Urothelium cell line (cell line): ENCODE measurements around the gene GABRG3.

Experiments used
- DNase-seq: peaks from one replicate; pipeline ENCODE4 v3.0.0; 2011; ENCODE audit warnings: low spot score, mixed read lengths
- FAIRE-seq: peaks from 2 replicates; lab custom pipeline; 2011; peaks lifted over from hg19 to GRCh38; lab: Jason Lieb, UNC

Gene GABRG3

DNA sequence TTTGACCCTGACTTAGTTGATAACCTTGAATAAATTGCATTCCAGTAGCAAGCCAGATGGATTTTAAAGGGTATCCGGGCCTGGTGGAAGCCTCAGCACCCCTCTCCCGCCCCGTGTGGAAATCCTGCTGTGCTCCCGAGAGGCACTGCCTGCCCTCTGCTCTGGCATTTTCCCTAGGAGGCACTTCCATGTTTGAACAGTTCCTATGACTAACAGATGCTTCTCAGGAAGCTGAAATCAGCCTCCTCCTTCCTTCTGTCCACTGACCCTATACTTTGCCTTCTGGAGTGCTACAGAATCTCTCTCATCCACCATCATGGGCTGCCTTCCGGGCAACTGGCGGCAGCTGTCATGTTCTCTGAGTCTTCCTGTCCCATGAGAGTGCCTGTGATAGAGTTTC is 90.8 kb downstream of the GABRG3 start:
- DNase-seq (no peak), FAIRE-seq (no peak)

DNA sequence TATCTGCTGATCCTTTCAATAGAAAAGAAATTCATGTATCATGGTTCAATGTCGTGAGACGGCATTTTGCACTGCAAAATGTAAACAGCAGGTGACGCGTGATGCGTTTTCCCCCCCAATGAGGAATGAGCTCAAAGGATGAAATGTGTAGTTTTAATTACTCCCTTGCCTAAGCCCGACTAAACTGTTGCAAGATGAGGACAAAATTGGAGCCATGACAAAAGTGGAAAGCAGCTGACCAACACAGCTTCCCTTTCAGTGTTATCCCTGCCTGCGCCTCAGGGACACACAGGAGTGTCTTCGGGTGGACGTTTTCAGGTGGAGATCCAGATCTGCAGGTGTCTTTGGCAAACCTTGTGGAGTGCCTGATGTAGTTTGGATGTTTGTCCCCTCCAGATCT is 92.0 kb downstream of the GABRG3 start:
- no peak for FAIRE-seq
- DNase-seq: no peak

DNA sequence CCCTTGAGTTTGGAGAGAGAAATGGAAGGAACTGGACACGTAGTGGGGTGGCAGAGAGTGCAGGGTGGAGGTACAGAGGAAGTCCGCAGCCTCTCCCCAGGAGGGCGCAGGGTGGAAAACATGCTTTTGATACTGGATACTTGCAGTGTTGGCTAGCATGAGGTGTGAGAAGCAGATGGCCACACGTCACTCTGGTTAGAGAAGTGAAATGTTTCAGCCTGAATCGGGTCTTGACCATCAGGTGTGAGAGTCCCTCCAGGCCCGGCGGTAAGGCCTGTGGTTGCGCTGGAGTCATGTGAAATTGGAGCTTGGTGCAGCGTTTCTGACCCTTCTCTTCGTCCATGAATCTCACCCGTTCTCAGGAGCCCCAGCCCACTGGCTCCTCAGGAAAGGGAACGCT is 93.1 kb downstream of the GABRG3 start:
- FAIRE-seq (no peak), DNase-seq (no peak)

DNA sequence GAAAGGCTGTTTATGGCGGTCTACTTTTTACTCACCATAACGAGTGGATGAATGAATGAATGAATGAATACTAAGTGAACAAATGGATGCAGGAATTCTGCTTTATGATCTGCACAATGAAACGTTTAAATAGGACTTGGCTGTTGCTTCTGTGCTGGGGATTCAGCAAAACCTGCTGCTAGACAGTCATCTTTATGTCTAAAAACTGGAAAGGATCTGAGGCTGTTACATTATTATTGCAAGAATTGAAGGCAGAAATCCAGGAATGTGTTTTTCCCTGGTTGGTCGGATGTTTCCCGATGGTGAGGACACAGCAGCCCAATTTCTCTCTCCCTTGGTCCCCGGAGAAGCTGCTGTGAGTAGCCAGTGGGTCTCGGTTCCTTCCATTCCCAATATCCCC is 94.2 kb downstream of the GABRG3 start:
- no peak for FAIRE-seq
- DNase-seq: no peak

DNA sequence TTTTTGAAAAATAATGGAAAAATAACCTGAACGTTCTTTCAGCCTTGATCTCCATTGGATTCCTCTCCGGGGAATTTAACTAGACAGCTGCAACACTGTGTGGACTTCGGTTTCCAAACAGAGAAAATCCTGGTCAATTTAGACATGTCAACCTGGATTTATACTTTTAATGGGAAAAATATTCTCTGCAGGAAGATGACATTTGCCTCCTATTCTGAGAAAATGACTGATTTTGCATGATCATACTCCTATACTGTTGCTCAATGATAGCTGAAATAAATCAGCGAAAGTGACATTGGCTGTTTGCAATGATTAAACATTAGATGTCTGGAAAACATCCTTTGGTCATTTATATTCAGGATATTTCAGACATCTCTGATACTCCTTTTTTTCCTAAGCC is 94.8 kb downstream of the GABRG3 start:
- DNase-seq (no peak), FAIRE-seq (no peak)

DNA sequence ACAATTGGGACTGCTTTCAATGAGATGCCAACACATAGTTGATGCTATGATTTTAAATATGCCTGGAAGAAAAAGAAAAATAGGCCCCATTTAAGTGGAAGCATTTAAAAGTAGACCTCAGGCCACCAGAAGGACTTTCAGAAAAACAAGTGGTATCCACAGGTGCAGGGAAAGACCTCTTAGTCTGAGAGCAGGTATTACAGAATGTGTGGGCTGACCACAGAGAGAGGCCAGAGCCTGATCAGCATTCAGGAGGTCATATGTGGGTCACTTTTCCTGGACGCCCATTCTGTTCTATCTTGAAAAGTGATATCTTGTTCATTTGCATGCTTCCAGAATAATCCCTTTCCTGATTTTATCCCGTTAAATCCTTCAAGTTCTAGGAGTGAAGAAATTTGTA is 95.5 kb downstream of the GABRG3 start:
- no peak for DNase-seq
- FAIRE-seq: no peak

DNA sequence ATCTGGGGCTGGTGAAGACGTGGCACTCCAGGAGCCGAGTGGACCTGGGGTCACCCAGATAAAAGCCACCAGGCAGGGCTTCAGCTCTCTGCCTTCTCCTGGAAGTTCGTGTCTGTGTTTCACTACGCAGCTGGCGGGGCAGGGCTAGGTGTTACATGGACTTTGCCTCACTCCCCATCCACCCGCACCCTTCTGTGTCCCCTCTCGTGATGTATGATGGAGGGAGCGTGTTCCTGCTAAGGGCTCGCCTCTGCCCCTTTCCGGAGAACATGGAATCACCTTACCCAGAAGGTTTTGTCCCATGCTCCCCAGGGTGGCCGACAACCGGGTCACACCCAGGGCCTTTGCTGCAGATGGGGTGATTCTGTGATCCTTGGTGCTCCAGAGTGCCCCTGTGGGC is 96.2 kb downstream of the GABRG3 start:
- DNase-seq (no peak), FAIRE-seq (no peak)

DNA sequence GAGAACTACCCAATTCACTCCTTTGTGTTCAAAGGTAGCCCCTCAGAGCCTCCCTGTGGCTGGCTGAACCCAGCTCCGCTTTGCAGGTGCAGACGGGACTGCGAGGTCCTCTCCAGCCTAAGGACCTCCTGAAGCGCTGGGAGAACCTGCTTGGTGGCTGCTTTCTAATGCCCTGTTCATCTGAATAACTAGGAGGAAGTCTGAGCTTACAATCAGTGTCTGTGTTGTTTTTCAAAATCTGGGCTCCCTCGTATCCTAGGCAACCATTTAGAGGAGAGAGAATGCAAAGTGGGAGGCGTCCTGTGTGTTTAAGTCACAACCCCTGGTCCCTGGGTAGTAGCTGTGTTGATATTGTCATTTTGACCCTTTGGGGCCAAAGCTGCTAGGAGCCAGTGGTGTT is 99.9 kb downstream of the GABRG3 start:
- DNase-seq (no peak), FAIRE-seq (no peak)

DNA sequence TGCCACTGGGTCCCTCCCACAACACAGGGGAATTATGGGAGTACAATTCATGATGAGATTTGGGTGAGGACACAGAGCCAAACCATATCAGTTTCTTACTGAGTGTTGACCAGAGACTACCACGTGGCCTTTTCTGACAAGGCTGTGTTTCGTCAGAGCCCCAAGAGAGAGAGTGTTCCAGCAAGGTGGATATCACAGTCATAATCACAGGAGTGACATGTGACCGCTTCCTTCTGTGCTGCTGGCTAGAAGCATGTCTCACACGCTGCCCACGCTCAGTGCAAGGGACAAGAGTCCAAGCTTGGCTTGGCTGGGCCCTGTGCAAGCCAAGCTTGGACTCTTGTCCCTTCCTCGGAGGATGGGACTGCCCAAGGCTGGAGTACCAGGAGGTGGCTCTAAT is 103.2 kb downstream of the GABRG3 start:
- FAIRE-seq (no peak), DNase-seq (no peak)

DNA sequence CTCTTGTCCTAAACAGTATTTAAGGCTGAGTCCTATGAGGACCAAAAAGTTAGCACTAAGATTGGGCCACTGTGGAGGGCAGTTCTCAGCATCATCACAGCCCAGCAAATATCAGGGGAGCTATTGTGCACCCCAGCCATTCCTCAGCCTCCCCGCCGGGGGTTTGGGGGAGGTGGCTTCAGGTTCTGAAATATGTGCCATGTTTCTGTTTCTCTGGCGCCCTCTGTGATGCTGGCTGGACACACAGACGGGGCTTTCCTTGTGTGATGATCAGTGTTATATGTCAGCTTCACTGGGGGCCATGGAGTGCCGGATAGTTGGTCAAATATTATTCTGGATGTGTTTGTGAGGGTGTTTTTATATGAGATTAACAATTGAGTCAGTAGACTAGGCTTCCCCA is 106.8 kb downstream of the GABRG3 start:
- DNase-seq (no peak), FAIRE-seq (no peak)

DNA sequence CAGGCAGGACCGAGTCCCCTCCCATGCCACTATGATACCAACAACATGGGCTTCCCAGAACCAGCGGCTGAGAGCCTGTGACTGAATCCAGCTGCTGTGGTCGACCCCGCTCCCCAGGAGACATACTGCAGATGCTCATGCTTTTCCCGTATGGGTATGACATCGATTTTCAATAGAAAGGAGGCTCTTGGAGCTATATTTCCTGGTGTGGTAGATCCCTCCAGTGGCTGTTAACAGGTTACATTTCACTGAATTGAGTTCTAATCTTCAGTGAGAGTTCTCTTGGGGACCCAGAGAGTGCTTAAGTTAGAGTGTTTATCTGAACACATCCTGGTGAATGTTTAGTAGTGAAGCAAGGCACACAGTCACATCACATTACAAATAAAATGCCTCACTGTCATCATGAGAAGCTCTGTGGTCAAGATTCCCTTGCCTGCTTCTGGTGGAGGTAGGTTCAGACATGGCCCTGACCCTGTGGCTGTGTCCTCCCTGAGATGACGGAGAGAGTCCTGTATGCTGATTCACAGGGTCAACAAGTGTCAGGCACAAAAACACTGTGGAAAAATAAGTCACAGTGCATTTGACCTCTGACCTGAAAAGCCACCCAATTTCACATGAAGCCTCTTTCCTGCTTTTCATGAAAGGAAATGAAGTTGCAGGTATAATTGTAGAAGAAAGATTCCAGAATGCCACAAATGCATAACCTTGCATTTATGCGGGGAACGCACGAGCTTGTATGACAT is 110.9 kb downstream of the GABRG3 start:
- FAIRE-seq (no peak), DNase-seq (no peak)

DNA sequence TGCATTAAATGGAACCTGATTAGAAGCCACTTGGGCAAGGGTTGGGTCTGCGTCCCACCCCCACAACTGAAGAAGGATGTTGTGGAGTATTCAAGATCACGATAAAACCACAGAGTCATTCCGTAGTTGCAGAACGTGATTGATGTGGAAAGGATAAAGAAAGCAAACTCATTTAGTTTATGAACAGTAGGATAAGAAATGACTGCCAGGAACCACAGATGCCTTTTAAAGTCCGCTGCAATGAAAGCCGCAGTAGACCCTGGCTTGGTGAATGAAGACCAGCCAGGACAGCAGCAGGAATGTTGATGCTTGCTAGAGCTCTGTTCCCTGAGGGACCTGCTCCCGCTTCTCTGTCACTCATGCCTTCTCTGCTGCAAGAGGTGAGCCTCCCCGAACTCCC is 111.5 kb downstream of the GABRG3 start:
- FAIRE-seq (no peak), DNase-seq (no peak)

DNA sequence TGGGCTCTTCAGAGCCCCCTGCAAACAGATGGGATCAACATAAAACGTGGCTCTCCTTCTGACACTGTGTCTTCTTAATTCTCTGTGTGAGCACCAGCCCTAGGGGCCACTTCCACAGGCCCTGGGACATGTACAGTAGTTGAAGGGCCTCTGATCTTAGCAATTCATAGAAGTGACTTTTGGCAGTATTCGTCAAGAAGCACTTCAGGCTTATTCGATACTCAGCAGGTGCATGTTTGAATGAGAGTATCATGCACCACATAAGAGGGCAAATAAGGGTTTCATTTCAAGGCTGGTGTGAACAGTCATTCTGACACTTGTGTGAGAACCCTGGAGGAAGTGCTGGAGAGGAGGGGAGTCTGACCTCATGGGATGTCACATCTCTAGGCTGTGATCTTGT is 113.9 kb downstream of the GABRG3 start:
- FAIRE-seq: no peak
- no peak for DNase-seq

DNA sequence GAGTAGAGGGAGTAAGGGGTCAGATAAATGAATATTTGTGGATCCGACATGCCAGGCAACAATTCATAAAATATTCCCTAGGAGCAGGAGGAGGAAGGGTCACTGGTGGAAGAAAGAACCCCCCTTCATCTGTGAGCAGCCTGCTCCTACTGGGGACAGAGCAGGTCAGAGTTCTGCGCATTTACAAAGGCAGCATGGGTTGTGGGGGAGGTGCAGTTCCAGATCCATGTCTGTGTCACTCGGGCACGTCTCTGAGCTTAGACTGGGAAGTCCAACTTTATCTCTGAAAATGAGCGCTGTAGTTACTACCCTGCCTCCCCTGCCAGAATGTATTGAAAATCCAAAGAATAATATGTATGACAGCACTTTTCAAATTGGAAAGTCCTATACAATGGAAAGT is 115.2 kb downstream of the GABRG3 start:
- FAIRE-seq: no peak

DNA sequence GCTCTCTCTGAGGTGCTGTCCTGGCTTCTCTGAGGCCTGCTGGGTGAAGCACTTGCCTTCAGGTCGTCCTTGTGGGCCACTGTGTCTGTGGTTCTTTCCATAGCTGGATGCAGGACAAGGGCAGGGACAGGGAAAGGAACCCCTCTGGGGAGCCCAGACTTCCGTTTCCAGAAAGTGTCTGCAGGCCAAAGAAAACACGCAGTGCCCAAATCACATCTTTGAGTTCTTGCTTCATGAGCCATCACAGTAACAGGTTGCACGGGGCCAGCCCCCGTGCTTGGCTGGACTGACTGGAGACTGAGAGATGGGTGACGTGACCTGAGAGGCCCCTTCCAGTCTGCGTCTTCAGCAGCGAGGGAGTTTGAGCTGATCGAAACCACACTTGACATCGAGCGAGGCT is 115.8 kb downstream of the GABRG3 start:
- no peak for DNase-seq
- FAIRE-seq: no peak

More for the DNA sequence above, 115.2 kb downstream of the GABRG3 start:
- DNase-seq: no peak

DNA sequence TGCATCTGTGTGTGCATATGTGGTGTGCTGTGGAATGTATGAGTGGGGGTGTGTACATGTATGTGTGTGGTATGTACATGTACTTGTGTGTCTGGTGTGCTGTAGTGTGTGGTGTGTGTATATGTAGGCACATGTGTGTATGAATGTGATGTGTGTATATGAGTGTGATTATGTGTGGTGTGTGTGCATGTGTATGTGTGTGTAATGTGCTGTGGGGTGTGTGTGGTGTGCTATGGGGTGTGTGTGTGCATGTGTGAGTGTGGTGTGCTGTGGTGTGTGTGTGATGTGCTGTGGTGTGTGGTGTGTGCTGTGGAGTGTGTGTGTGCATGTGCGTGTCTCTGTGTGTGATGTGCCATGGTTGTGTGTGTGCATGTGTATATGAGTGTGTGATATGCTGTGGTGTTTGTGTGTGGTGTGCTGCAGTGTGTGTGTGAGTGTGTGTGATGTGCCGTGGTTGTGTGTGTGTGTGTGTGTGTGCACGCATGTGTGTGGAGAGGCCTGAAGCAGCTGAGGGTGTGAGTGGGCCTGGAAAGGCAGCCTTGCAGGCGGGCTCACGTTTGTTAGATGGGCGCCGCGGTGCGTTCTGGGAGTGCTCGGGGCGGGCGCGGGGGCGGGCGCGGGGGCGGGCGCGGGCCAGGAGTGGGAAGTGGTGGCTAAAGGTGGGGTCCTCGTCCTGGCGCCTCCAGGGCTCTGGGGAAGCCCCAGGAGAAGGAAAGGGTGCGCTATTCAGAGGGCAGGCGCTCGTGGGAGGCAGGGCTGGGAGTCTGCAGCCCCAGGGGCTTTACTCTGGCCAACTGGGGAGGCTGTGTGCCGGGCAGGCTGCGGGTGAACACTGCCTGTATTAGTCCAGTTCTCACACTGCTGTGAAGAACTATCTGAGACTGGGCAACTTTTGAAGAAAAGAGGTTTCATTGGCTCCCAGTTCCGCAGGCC is 116.9 kb downstream of the GABRG3 start:
- DNase-seq (no peak), FAIRE-seq (peak; percentile 98)

DNA sequence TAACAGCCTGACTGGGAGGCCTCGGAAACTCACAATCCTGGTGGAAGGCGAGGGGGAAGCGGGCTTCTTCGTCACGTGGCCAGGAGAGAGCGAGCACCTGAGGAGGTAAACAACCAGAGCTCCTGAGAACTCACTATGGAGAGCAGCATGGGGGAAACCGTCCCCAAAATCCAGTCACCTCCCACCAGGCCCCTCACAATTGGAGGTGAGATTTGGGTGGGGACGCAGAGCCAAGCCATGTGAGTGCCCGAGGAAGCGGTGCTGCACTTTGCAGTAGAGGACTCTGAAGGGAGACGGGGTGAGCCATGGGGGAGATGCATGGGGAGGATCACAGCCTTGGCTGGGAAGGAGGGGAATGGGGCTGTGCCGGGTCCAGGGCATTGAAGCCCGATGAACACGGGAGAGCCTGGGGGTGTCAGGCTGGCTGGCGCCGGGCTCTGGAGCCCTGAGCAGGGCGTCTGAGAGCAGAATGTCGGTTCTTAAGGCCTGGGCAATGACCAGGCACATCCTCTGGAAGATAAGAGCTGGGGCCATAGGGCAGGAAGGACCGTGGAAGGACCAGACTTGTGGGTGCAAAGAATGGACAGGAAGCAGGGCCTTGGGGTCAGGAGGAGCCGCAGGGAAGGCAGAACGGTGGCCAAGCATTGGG is 117.7 kb downstream of the GABRG3 start:
- no peak for FAIRE-seq
- no peak for DNase-seq

DNA sequence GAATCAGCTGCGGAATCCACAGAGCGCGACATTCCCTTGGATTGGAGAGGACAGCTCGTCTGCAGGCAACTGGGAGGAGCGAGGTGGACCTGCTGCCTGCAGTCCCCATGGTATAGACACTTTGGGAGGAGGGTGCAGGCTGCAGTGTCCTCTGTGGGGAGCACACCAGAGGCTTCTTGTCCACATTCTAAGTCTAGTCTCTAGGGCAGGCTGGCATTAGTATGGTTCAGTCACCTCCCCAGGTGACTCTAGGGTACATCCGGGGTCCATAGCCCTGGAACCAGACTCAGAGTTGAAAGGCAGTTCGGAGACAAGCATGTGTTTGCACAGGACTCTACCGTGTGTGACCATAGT is 118.2 kb downstream of the GABRG3 start:
- DNase-seq (no peak), FAIRE-seq (no peak)

DNA sequence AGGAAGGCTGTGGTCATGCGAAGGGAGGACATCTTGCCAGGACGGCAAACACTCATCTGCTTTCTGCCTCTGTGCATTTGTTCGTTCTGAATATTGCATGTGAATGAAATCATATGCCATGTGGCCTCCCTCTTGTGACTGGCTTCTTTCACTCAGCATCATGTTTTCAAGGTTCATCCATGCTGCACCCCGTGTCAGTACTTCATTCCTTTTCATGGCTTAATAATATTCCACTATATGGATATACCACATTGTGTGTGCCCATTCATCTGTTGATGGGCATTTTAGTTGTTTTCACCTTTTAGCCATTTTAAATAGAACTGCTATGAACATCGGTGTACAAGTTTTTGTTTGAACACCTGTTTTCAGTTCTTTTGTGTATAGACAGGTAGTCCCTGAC is 118.7 kb downstream of the GABRG3 start:
- FAIRE-seq (no peak), DNase-seq (no peak)

DNA sequence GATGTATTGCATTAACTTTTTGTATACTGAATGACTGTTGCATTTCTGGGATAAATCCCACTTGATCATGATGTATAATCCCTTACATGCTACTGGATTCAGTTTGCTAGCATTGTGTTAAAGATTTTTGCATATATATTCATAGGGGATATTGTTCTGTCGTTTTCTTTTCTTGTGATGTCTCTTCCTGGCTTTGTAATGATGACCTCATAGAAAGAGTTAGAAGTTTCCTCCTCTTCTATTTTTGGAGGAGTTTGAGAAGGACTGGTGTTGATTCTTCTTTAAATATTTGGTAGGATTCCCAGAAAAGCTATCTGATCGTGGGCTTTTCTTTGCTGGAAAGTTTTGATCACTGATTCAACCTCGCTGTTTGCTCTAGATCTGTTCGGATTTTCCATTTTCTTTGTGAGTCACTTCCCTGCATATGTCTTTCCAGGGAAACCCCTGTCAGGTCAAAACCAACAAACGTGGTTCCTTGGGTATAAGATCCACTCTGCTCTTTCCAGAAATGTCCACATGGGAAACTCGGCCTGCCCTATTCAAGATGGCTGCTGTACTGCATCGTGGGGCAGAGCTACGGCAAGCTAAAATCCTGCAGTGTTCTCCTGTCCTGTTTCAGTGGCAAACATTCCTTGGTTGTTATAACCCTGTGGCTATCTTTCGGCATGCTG is 120.4 kb downstream of the GABRG3 start:
- FAIRE-seq (no peak), DNase-seq (peak; percentile 9)

DNA sequence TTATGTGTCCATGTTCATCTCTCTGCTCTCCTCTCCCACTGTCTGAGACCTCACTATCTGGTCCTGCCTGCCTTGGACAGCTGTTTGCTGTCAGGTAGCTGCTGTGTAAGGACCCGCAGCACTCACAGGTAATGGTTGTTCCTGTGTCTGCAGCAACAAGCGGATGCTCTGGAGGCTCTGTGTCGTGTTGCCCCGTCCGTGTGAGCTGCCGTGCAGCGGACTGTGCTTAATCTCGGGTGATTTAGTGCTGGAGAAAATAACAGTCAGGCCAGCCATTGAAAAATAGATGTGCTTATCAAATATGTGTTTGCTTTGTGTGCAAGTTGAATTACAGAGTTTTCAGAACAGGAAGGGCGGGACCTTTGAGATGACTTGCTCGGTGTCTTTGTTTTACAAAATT is 121.4 kb downstream of the GABRG3 start:
- DNase-seq (no peak), FAIRE-seq (no peak)
